ENCODE data around the gene SLC25A22.

DNA sequence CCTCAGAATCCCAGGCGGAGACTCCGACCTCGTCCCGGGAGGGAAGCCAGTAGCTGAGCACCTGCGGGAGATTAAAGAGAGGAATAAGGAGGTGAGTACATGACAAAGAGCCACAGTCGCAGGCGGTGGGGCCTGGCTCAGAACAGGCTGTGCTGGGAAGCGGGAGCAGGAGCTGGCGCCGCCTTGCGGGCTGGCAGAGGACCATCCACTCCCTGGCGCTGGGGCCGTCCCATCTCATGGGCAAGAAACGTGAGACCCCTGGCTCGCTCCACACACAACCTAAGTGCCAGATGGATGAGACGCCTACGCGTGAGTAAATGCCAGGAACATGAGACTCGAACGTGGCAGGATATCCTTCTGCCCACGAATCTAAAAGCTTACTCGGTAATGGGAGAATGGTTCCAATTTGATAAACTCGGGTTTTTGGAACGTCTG lies 14.5 kb downstream of the SLC25A22 start:
- TF ChIP-seq, protein P1, sequence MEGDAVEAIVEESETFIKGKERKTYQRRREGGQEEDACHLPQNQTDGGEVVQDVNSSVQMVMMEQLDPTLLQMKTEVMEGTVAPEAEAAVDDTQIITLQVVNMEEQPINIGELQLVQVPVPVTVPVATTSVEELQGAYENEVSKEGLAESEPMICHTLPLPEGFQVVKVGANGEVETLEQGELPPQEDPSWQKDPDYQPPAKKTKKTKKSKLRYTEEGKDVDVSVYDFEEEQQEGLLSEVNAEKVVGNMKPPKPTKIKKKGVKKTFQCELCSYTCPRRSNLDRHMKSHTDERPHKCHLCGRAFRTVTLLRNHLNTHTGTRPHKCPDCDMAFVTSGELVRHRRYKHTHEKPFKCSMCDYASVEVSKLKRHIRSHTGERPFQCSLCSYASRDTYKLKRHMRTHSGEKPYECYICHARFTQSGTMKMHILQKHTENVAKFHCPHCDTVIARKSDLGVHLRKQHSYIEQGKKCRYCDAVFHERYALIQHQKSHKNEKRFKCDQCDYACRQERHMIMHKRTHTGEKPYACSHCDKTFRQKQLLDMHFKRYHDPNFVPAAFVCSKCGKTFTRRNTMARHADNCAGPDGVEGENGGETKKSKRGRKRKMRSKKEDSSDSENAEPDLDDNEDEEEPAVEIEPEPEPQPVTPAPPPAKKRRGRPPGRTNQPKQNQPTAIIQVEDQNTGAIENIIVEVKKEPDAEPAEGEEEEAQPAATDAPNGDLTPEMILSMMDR (IDR thresholded peaks at IDR 0.05; ENCODE audit: low read depth, low read length) = no peak
- no peak for TF ChIP-seq MYC (IDR thresholded peaks at IDR 0.05; ENCODE audit: low read depth, low read length)
